Epithelial cell of prostate (primary cell): ENCODE results near the gene MLH3.

ENCODE experiments used
- DNase-seq: peaks from one replicate; pipeline ENCODE4 v3.0.0-alpha.2; 2011; ENCODE audit warnings: low read depth, low spot score
- H3K27ac ChIP-seq: fragments of 450-650 bp; 2 replicates; pipeline ENCODE4 v1.5.1; 2017; ENCODE audit warnings: mild to moderate bottlenecking

Gene MLH3

DNA sequence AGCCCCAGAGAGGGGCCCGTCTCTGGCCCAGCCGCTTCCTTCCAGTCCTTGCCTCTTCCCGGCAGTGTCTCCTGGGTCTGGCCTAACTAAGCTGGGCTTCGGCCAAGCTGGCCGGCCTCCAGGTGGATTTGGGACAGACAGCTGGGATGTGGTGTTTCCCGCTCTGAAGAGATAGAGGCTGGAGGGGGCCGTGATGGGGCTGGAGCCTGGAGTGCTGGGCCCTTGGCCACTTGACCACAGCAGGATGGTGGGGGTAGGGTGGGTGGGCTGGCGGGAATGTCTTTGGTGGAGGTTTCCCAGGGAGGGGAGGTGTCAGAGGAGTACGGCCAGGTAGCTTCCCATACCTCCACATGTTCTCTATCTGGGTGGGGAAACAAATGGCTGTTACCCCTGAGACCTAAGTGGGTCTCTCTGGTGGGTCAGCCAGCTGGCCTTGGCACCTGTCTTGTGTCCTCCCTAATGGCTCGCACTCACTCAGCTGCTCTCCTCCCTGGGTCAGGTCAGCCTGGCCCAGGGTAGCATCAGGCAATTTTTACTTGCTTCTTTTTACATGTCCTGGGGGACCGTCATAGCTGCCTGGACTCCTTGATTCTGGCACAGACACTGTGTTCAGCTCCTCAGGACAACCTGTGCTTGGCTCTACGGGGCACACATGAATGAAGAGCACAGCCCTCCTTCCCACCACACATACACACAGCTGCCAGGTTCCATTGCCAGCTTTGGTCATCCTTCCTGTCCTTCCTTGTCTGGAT, 76.0 kb downstream of the MLH3 start:
- no peak overlapping the region for H3K27ac ChIP-seq
- DNase-seq: no peak

- DNase-seq: no peak
- H3K27ac ChIP-seq: no peak overlapping the region
Measured at GRCh38 chr14:74974364-74975058, 76.8 kb downstream of the MLH3 start.

DNA sequence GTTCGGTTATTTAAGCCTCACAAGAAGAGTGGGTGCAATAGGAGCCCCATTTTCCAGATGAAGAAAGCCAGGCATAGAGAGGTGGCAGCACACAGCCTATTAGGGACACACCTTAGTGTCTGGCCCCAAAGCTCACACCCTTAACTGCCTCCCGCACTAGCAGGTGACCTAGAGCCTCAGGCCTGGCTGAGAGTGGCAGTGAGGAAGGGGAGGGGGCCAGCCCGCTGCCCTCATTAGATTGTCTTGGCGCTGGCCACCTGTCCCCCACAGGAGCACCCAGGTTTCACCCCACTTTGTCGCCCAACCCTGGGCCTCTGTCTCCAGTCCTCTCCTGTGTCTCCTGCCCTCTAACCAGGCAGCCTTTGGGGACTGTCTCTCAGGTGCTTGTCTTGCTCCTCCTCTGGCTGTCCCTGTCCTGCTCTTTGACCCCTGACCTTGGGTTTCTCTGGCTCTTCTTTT, 77.3 kb downstream of the MLH3 start:
- no peak for DNase-seq
- no peak overlapping the region for H3K27ac ChIP-seq

GRCh38 chr14:74973003-74973653, 78.1 kb downstream of the MLH3 start:
- H3K27ac ChIP-seq: no peak overlapping the region

DNA sequence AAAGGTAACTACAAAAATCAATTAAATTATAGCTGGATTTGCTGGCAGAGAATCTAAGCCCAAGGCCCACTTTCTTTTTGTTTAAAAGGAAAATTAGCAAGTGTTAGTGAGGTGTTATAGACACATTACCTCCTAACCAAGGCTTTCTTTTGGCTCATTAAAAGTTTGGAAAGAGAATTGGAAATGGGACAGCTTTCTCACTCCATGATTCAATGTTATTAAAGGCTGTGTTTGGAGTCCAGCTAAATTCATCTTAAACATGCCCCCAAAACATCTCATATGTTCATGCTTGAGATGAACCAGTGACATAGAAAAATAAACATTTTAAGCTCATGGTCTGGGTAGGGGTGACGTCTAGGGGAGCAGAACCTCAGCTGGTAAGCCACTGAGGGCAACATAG, 82.5 kb downstream of the MLH3 start:
- no peak overlapping the region for H3K27ac ChIP-seq
- DNase-seq: no peak

More at GRCh38 chr14:74973003-74973653, 78.1 kb downstream of the MLH3 start:
- no peak for DNase-seq

- peak; percentile 72 for DNase-seq
- H3K27ac ChIP-seq: peak overlapping the region; percentile 98
Measured at GRCh38 chr14:74965486-74966153, 85.6 kb downstream of the MLH3 start.

GRCh38 chr14:74964787-74965485, 86.3 kb downstream of the MLH3 start:
- peak overlapping the region; percentile 98 for H3K27ac ChIP-seq
- DNase-seq: no peak
